Measurements from ENCODE around the gene SMURF2. TPM values are rescaled to one million over a fixed set of nuclear protein-coding genes. Genes with fewer than 3 reads are reported as not detected.

Gene SMURF2
- total and polyA plus RNA-seq, 2 experiments from 2014 or later = 17.1 to 31.3 TPM

GRCh38 chr17:64540118-64540776, 121.9 kb downstream of the SMURF2 start:
- no peak for TF ChIP-seq CTCF (IDR thresholded peaks at IDR 0.05; ENCODE audit: poor library complexity)
- TF ChIP-seq EZH2 (IDR thresholded peaks at IDR 0.05; ENCODE audit: borderline replicate concordance) = no peak
- no peak for TF ChIP-seq EZH2phosphoT487 (IDR thresholded peaks at IDR 0.05; ENCODE audit: low read depth, severe bottlenecking, unreplicated experiment)
- Histone ChIP-seq H3K27me3 (no peaks in the 10 kb centered on the region), H3K9me2 (replicated peaks; ENCODE audit: insufficient read depth) (no peaks in the 10 kb centered on the region), H3K9me3 (ENCODE audit: low read depth) (no peaks in the 10 kb centered on the region), H3K4me1 (ENCODE audit: insufficient read depth) (no peaks in the 10 kb centered on the region), H3K36me3 (replicated peaks; ENCODE audit: insufficient read depth, low read depth) (no peaks in the 10 kb centered on the region), H3K27ac (no peak overlapping the region), H3K4me2 (no peak overlapping the region), H2AFZ (no peak overlapping the region), H3K4me3 (no peak overlapping the region), H4K20me1 (ENCODE audit: insufficient read depth, poor library complexity, severe bottlenecking) (no peaks in the 10 kb centered on the region), H3K79me2 (no peaks in the 10 kb centered on the region)
- no peak for DNase-seq (ENCODE audit: low spot score)
- 89% methylated on average over 5 of the region's 5 CpGs for WGBS (ENCODE audit: low lambda C conversion rate, missing lambda C conversion rate)

- H3K36me3 ChIP-seq (replicated peaks; ENCODE audit: insufficient read depth, low read depth) = no peaks in the 10 kb centered on the region
- no peaks in the 10 kb centered on the region for H3K9me3 ChIP-seq (ENCODE audit: low read depth)
These were observed 123.5 kb downstream of the SMURF2 start for GRCh38 chr17:64538508-64539130.

GRCh38 chr17:64537488-64537887, 124.6 kb downstream of the SMURF2 start:
- no peak overlapping the region for H2AFZ ChIP-seq
- H3K79me2 ChIP-seq = no peaks in the 10 kb centered on the region
- H3K9me3 ChIP-seq (ENCODE audit: low read depth) = no peaks in the 10 kb centered on the region
- TF ChIP-seq EZH2phosphoT487 (IDR thresholded peaks at IDR 0.05; ENCODE audit: low read depth, severe bottlenecking, unreplicated experiment) = no peak
- no peak for TF ChIP-seq EZH2 (IDR thresholded peaks at IDR 0.05; ENCODE audit: borderline replicate concordance)
- TF ChIP-seq CTCF (IDR thresholded peaks at IDR 0.05; ENCODE audit: poor library complexity) = no peak
- no peak overlapping the region for H3K4me2 ChIP-seq
- 94% methylated on average over 5 of the region's 5 CpGs for WGBS (ENCODE audit: low lambda C conversion rate, missing lambda C conversion rate)
- no peaks in the 10 kb centered on the region for H3K36me3 ChIP-seq (replicated peaks; ENCODE audit: insufficient read depth, low read depth)
- no peaks in the 10 kb centered on the region for H3K27me3 ChIP-seq
- H3K4me3 ChIP-seq = no peak overlapping the region
- no peaks in the 10 kb centered on the region for H3K4me1 ChIP-seq (ENCODE audit: insufficient read depth)
- H3K9me2 ChIP-seq (replicated peaks; ENCODE audit: insufficient read depth) = no peaks in the 10 kb centered on the region
- H4K20me1 ChIP-seq (ENCODE audit: insufficient read depth, poor library complexity, severe bottlenecking) = no peaks in the 10 kb centered on the region
- no peak overlapping the region for H3K27ac ChIP-seq
- DNase-seq (ENCODE audit: low spot score) = no peak

More at GRCh38 chr17:64538508-64539130, 123.5 kb downstream of the SMURF2 start:
- Histone ChIP-seq H3K9me2 (replicated peaks; ENCODE audit: insufficient read depth) (no peaks in the 10 kb centered on the region), H3K27me3 (no peaks in the 10 kb centered on the region), H3K4me2 (no peak overlapping the region), H3K27ac (no peak overlapping the region), H2AFZ (no peak overlapping the region), H3K4me3 (no peak overlapping the region), H3K79me2 (no peaks in the 10 kb centered on the region), H4K20me1 (ENCODE audit: insufficient read depth, poor library complexity, severe bottlenecking) (no peaks in the 10 kb centered on the region), H3K4me1 (ENCODE audit: insufficient read depth) (no peaks in the 10 kb centered on the region)
- WGBS (ENCODE audit: low lambda C conversion rate, missing lambda C conversion rate) = 86% methylated on average over 7 of the region's 7 CpGs
- DNase-seq (ENCODE audit: low spot score) = no peak
- TF ChIP-seq EZH2 (IDR thresholded peaks at IDR 0.05; ENCODE audit: borderline replicate concordance) (no peak), EZH2phosphoT487 (IDR thresholded peaks at IDR 0.05; ENCODE audit: low read depth, severe bottlenecking, unreplicated experiment) (no peak), CTCF (IDR thresholded peaks at IDR 0.05; ENCODE audit: poor library complexity) (no peak)

Measured in hepatocyte (in vitro differentiated cells).